Mesothelial cell of epicardium (in vitro differentiated cells): ENCODE measurements around the gene ONECUT3. TPM values are rescaled to one million over a fixed set of nuclear protein-coding genes. Genes with fewer than 3 reads are reported as not detected.

Experiments
- DNase-seq, 2 experiments: peaks; one replicate each; pipeline ENCODE4 v3.0.0; 2021; ENCODE audit warnings: low spot score in 2 of 2; ENCODE audit not compliant: unreplicated experiment in 2 of 2
- H3K27ac Mint-ChIP-seq: 2 replicates; pipeline ENCODE4 v1.8.0; 2021; ENCODE audit warnings: mixed read lengths
- H3K27me3 Mint-ChIP-seq: 2 replicates; pipeline ENCODE4 v1.8.0; 2021; ENCODE audit warnings: low read depth, mixed read lengths
- H3K36me3 Mint-ChIP-seq: 2 replicates; pipeline ENCODE4 v1.8.0; 2021; ENCODE audit warnings: mixed read lengths
- H3K4me1 Mint-ChIP-seq: 2 replicates; pipeline ENCODE4 v1.8.0; 2021; ENCODE audit warnings: mixed read lengths
- H3K4me3 Mint-ChIP-seq: 2 replicates; pipeline ENCODE4 v1.8.0; 2021; ENCODE audit warnings: mild to moderate bottlenecking, moderate library complexity, mixed read lengths
- H3K9me3 Mint-ChIP-seq: 2 replicates; pipeline ENCODE4 v1.8.0; 2021; ENCODE audit warnings: mixed read lengths
- total RNA-seq: library from RNA; stranded (reverse); gene quantifications from 3 replicates; pipeline ENCODE4 v1.2.1, GENCODE V29; 2021
- TF ChIP-seq, protein P1 (sequence below): fragments of 200-600 bp; sonication (generic); IDR thresholded peaks from one replicate; pipeline ENCODE4 v1.5.0; 2021; ENCODE audit warnings: antibody characterized with exemption; ENCODE audit not compliant: unreplicated experiment

ONECUT3 gene
- total RNA-seq, 1 donor from 2014 or later, result not detected

DNA sequence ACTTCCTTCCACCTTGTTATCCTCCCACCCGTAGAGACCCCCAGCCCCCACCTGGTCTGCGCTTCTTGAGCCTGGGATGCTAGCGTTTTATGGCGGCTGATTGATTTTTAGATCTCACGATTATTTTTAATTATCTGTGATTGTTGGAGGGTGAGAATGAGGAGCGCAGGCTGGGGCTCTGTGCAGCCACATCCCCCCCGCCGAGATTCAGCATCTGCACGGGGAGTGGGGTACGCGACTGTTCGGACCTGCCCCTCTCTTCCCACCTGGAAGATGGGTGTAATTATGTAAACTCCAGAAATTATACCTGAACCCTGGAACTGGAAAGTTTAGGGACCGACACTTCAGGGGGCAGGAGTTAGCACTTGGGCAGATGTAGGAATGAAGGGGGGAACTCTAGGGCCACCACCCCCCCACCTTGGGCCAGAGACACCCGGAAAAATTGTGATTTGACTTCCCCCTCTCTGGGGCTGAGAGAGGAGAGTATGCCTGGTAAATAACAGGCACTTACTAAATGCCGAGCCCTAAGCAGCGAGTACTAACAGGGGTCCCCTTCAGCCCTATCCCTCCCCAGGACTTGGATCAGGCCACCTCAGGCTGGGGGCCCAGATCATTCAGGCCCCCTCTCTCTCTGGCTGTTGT lies 1.8 kb upstream of the ONECUT3 start:
- no peak overlapping the region for H3K27ac Mint-ChIP-seq
- peaks cover 4% of the 10 kb centered on the region for H3K4me1 Mint-ChIP-seq
- H3K36me3 Mint-ChIP-seq, result no peaks in the 10 kb centered on the region

DNA sequence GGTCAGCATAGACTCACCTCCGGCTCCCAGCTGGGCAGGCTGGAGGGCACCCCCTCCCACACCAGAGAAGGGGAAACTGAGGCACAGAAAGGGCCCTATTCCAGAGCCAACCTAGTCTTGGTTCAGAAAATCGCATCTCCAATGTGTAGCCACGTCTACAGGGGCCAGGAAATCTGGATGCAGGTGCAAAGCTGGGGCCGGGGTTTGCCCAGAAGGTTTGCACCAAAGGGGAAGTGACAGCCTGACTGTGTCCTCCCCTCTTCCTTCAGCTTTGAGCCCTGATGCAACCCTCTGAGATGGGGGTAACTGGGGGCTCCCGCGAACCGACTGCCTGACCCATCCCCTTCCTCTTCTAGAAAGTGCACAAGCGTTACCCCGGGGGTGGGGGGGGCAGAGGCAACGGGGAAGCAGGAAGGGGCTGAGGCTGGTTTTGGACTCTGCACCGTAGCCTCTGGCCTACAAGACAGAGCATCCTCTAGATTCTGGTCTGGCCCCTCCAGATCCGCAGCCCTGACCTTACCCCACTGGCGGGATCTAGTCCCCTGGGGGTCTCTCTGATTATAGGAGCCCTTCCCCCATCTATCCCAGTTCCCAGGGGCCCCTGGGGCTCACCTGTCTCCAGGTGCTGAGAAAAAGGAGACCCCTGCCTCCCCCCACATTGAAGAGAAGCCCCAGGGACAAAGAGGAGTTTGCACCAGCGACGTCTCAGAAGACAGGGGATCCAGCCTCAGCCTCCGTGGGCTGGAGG lies 1.1 kb upstream of the ONECUT3 start:
- no peak overlapping the region for H3K27ac Mint-ChIP-seq
- H3K4me3 Mint-ChIP-seq, result no peak overlapping the region
- TF ChIP-seq, protein P1, sequence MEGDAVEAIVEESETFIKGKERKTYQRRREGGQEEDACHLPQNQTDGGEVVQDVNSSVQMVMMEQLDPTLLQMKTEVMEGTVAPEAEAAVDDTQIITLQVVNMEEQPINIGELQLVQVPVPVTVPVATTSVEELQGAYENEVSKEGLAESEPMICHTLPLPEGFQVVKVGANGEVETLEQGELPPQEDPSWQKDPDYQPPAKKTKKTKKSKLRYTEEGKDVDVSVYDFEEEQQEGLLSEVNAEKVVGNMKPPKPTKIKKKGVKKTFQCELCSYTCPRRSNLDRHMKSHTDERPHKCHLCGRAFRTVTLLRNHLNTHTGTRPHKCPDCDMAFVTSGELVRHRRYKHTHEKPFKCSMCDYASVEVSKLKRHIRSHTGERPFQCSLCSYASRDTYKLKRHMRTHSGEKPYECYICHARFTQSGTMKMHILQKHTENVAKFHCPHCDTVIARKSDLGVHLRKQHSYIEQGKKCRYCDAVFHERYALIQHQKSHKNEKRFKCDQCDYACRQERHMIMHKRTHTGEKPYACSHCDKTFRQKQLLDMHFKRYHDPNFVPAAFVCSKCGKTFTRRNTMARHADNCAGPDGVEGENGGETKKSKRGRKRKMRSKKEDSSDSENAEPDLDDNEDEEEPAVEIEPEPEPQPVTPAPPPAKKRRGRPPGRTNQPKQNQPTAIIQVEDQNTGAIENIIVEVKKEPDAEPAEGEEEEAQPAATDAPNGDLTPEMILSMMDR, result no peak
- no peaks in the 10 kb centered on the region for H3K36me3 Mint-ChIP-seq
- H3K9me3 Mint-ChIP-seq, result no peaks in the 10 kb centered on the region
- peaks cover 4% of the 10 kb centered on the region for H3K4me1 Mint-ChIP-seq
- no peak for DNase-seq
- H3K27me3 Mint-ChIP-seq, result peaks cover 78% of the 10 kb centered on the region

More for the DNA sequence above, 1.8 kb upstream of the ONECUT3 start:
- H3K4me3 Mint-ChIP-seq, result no peak overlapping the region
- no peak for DNase-seq
- TF ChIP-seq, protein P1, result no peak
- H3K27me3 Mint-ChIP-seq, result peaks cover 78% of the 10 kb centered on the region
- no peaks in the 10 kb centered on the region for H3K9me3 Mint-ChIP-seq

DNA sequence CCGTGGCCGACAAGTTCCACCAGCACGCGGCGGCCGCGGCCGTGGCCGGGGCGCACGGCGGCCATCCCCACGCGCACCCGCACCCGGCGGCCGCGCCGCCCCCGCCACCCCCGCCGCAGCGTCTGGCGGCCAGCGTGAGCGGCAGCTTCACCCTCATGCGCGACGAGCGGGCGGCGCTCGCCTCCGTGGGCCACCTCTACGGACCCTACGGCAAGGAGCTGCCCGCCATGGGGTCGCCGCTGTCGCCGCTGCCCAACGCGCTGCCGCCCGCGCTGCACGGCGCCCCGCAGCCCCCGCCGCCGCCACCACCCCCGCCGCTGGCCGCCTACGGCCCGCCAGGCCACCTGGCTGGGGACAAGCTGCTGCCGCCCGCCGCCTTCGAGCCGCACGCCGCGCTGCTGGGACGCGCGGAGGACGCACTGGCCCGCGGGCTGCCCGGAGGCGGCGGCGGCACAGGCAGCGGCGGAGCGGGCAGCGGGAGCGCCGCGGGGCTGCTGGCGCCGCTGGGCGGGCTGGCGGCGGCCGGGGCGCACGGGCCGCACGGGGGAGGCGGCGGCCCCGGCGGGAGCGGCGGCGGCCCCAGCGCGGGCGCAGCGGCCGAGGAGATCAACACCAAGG lies 821 bp downstream of the ONECUT3 start:
- no peak for DNase-seq
- H3K4me3 Mint-ChIP-seq, result no peak overlapping the region
- TF ChIP-seq, protein P1, result no peak
- H3K27me3 Mint-ChIP-seq, result peaks cover 78% of the 10 kb centered on the region
- peaks cover 2% of the 10 kb centered on the region for H3K4me1 Mint-ChIP-seq
- H3K27ac Mint-ChIP-seq, result no peak overlapping the region
- no peaks in the 10 kb centered on the region for H3K9me3 Mint-ChIP-seq
- no peaks in the 10 kb centered on the region for H3K36me3 Mint-ChIP-seq

DNA sequence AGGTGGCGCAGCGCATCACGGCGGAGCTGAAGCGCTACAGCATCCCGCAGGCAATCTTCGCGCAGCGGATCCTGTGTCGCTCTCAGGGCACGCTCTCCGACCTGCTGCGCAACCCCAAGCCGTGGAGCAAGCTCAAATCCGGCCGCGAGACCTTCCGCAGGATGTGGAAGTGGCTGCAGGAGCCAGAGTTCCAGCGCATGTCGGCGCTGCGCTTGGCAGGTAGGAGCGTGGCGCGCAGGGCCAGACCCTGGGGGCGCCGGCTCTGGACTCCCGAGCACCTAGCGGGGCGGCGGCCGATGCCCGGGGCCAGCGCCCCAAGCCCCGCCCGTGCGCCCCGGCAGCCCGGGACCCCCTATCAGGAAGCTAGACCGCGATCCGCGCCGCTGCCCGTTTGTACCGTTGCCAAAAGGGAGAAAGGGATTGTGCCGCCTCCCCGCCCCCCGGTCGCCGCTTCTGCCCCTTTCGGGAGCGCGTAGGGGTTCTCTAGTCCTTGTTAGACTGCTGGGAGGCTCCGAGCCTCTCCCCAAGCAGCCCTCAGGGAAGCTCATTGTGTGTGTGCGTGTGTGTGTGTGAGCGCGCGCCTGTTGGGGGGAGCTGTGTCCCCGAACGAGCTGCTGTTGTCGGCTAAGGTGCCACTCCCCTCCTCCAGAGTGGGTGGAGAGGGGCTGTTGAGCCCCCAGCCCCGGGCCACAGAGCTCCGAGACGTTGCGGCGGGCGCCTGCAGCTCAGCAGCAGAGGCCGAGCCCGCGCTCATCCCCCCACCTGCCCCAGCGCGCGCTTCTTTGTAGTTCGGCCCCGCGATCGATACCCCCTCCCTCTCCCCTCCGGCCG lies 1.5 kb downstream of the ONECUT3 start:
- H3K27ac Mint-ChIP-seq, result no peak overlapping the region
- TF ChIP-seq, protein P1, result no peak
- H3K27me3 Mint-ChIP-seq, result peaks cover 82% of the 10 kb centered on the region
- H3K4me1 Mint-ChIP-seq, result peaks cover 2% of the 10 kb centered on the region
- H3K36me3 Mint-ChIP-seq, result no peaks in the 10 kb centered on the region
- DNase-seq, result no peak
- H3K4me3 Mint-ChIP-seq, result no peak overlapping the region
- H3K9me3 Mint-ChIP-seq, result no peaks in the 10 kb centered on the region

DNA sequence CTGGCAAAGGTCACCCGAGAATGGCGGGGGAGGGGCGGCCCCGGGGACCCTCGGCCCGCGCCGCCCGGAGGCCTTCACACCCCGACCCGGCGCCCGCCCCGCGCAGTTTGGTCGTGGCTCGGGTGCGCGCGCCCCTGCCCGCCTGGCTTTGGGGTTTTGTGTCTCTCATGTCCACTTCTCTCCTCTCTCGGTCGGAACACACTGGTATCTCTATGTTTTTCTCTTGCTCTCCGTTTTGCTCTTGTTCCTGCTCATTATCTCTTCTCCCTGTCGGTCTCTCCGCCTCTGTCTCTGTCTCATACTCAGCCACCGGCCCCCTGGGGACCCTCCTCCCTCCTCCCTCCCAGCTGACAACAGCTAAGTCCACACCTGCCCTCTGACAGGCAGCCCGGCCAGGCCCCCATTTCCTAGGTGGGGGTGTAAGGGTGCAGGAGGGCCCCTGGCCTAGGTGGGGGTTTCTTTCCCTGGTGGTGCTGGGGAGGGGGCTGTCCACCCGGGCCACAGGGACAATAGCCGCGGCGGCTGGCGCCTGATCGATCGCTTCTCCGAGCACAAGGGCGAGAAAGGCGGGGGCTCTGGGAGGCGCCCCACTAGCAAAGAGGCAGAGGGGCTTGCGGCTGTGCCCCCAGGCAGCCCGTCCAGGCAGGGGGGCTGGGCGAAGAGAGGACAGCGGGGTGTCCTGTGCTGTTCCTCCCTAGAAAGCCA lies 2.3 kb downstream of the ONECUT3 start:
- TF ChIP-seq, protein P1, result no peak
- Mint-ChIP-seq H3K9me3 (no peaks in the 10 kb centered on the region), H3K27me3 (peaks cover 82% of the 10 kb centered on the region), H3K4me1 (peaks cover 2% of the 10 kb centered on the region), H3K4me3 (no peak overlapping the region), H3K27ac (no peak overlapping the region), H3K36me3 (no peaks in the 10 kb centered on the region)
- DNase-seq, result no peak
